Measurements from ENCODE around the gene PITX3.
"Not testable (repeated sequence)": the region's sequence is repeated elsewhere in the genome, so short reads cannot be mapped to it uniquely, and the experiment has no call there.

- TF ChIP-seq ZNF146 (tag by site-specific recombination; IDR thresholded peaks at IDR 0.05); CTCF (tag by site-specific recombination; IDR thresholded peaks at IDR 0.05); ELK4 (IDR thresholded peaks at IDR 0.05; ENCODE audit: borderline replicate concordance, low read depth, low read length); FEZF1 (tag by site-specific recombination; IDR thresholded peaks at IDR 0.05): not testable (repeated sequence)
Measured at GRCh38 chr10:102213599-102213998, 27.7 kb downstream of the PITX3 start.

All from HEK293 (cell line).